ENCODE data around the gene AACS. TPM values are rescaled to one million over a fixed set of nuclear protein-coding genes. Genes with fewer than 3 reads are reported as not detected.

Gene AACS
- total and polyA plus RNA-seq, 2 of the 13 experiments (the other 11 are each of a cell fraction or from before 2014, with no cell fraction given): 23.3 to 28.8 TPM

- TF ChIP-seq ZGPAT (CRISPR knock-in tag; IDR thresholded peaks at IDR 0.05) (no peak), CC2D1A (CRISPR knock-in tag; IDR thresholded peaks at IDR 0.05) (no peak), ZNF331 (CRISPR knock-in tag; IDR thresholded peaks at IDR 0.05) (no peak), POLR2AphosphoS5 (IDR thresholded peaks at IDR 0.05; ENCODE audit: low read depth, low read length) (no peak)
Observed at GRCh38 chr12:125134576-125134975, 69.3 kb downstream of the AACS start (continued).

GRCh38 chr12:125135906-125136305, 70.7 kb downstream of the AACS start:
- no peaks in the 10 kb centered on the region for H3K9me3 ChIP-seq (ENCODE audit: low read length)
- H3K27ac ChIP-seq (ENCODE audit: extremely low read length, insufficient read depth, low read length): no peak overlapping the region
- in situ Hi-C loops (cut with HindIII; ENCODE audit: extremely low pct_ligation_motif_present, low pct_unique_long_range_greater_than_20kb): no loop called here
- no TSS peak for BruUV-seq (replicated peaks)
- no peak overlapping the region for H3K9ac ChIP-seq (ENCODE audit: insufficient read depth, low read depth, low read length)
- H3K4me1 ChIP-seq (ENCODE audit: insufficient read depth, low read length): peaks cover 14% of the 10 kb centered on the region
- no peak overlapping the region for H3K4me2 ChIP-seq (ENCODE audit: low read depth, low read length)
- no peaks in the 10 kb centered on the region for H3K79me2 ChIP-seq (ENCODE audit: insufficient read depth, low read length)
- ChIA-PET POLR2A (no interaction called here), CTCF (ENCODE audit: low intra/inter-chr PET ratio, low total read pairs) (no interaction called here)
- H2AFZ ChIP-seq (ENCODE audit: low read length): no peak overlapping the region
- ATAC-seq: no peak
- no peak for FAIRE-seq
- H3K27me3 ChIP-seq (ENCODE audit: control insufficient read depth in 1 of 2, insufficient read depth in 2 of 2, low read length in 2 of 2): no peaks in the 10 kb centered on the region
- TF ChIP-seq ZNF12 (CRISPR knock-in tag; IDR thresholded peaks at IDR 0.05): no peak
- TF ChIP-seq ZNF235 (CRISPR knock-in tag; IDR thresholded peaks at IDR 0.05; ENCODE audit: borderline replicate concordance): no peak
- TF ChIP-seq DR1 (CRISPR knock-in tag; IDR thresholded peaks at IDR 0.05): no peak
- TF ChIP-seq JDP2 (CRISPR knock-in tag; IDR thresholded peaks at IDR 0.05; ENCODE audit: borderline replicate concordance): no peak
- TF ChIP-seq ARNT (IDR thresholded peaks at IDR 0.05): no peak
- TF ChIP-seq ZSCAN30 (CRISPR knock-in tag; IDR thresholded peaks at IDR 0.05): no peak
- TF ChIP-seq MXD4 (CRISPR knock-in tag; IDR thresholded peaks at IDR 0.05): no peak
- no peak for TF ChIP-seq CHD4 (IDR thresholded peaks at IDR 0.05; ENCODE audit: borderline replicate concordance, low read length)
- no peak for TF ChIP-seq ZNF589 (CRISPR knock-in tag; conservative IDR thresholded peaks at IDR 0.05)
- no peak for TF ChIP-seq JUN (CRISPR knock-in tag; IDR thresholded peaks at IDR 0.05)
- TF ChIP-seq RAD21 (CRISPR knock-in tag; IDR thresholded peaks at IDR 0.05): no peak
- no peaks in the 10 kb centered on the region for H4K20me1 ChIP-seq (ENCODE audit: insufficient read depth, low read length)
- DNase-seq (ENCODE audit: low spot score): no peak
- 96% methylated on average over 8 of the region's 8 CpGs for WGBS (ENCODE audit: low lambda C conversion rate)
- H3K36me3 ChIP-seq (replicated peaks in 1 of 2; ENCODE audit: control insufficient read depth in 1 of 2, insufficient read depth in 2 of 2, low read length in 2 of 2): peaks cover 7 to 30% of the 10 kb centered on the region in 2 experiments; a peak in 4 of 5 replicates
- intact Hi-C loops (cut with micrococcal nuclease; ENCODE audit: unreplicated experiment): no loop called here
- no peak overlapping the region for H3K4me3 ChIP-seq (replicated peaks in 1 of 3; ENCODE audit: insufficient read depth in 1 of 3, low read depth in 2 of 3, low read length in 3 of 3)
